ENCODE measurements around the gene ELMOD3. TPM values are rescaled to one million over a fixed set of nuclear protein-coding genes. Genes with fewer than 3 reads are reported as not detected.

Gene ELMOD3
- 15.9 and 19.8 TPM in 2 replicates for total RNA-seq

DNA sequence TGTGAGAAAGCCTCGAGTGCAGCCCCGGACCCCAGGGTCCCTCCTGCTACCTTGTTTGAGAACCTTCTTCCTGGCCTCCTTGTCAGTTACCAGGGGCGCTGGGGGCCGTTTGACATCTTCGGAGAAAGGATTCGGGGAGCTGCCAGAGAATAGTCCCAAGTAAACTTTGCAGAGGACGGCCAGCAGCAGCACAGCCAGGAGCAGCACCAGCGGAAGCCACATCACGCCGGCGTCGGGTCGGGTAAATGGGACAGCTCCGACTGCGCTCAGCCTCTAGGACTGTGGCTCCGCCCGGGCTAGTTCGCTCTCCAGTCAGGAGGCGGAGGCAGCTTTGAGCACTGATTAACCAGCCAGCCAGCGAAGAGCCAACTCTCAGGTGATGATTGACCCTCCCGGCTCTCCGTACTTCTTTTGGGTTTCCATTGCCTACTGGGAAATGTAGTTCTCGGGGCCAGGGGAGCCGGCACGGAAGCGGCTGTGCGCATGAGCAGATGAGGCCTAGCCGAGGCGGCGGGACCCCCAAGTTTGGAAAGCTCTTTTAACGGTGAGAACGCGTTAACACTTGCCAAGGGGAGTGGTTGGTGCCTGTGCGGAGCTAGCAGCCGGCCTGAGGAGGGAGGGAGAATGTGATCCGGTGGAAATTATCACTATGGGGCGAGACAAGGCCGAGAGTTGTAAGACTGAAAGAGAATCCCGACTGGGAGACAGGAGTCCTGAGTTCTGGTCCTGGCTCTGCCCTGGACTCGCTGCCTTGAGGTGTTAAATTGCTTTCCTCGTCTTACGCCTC is at the start of gene ELMOD3, which contains the start of gene RETSAT:
Gene ELMOD3 (plus strand): TSS at position 484 of the 787 bp plus-strand sequence. CDS start 2,430 bp downstream, outside the sequence.
Gene RETSAT (minus strand): TSS at position 243 of the 787 bp plus-strand sequence. CDS start 21 bp downstream, at position 222.

GRCh38 chr2:85327822-85328617 is 26.5 kb upstream of the ELMOD3 start, which contains the start of gene TGOLN2:
TGOLN2 (minus strand) TSS chr2:85327989; CDS start chr2:85327962, 27 bp downstream.

GRCh38 chr2:85409845-85410583 is 55.4 kb downstream of the ELMOD3 start, which contains the start of gene CAPG:
CAPG (minus strand) TSS chr2:85410366; CDS start chr2:85402145, 8,221 bp downstream.

DNA sequence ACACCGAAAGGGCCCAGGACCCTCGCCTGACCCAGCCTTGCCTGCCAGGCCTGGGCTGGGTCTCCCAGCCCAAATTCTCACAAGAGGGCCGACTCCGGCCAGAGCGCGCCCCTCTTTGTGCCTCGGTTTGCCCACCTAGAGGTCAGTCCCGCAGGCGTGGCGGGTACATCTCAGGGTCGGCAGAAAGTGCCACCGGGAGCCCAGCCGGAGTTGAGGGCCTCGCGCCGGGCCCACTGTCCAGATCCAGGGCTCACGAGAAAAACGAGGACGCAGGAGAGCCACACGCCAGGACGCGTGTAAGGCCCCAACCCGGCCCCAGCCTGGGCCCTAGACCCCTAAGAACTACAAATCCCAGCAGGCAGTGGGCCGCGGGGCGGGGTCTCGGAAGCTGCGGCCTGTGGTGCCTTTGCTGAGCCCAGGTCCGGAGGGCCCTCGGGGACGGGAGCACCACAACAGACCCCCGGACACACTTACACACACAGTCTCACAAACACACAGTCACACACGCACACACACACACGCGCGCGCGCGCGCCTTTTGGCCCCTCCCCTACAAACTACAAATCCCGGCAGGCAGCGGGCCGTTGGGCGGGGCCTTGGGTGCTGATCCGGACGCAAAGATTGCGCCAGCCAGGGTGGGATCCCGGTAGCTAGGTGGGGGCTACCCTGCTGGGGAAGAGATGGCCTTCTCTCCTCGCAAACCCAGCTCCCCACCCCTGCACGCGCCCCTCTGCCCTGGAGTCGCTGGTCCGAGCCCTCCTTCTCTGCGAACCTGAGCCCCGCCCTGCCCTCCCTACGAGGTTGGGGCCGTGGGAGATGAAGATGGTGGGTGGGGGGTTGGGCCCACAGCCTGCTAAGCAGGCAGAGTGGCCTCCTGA is 63.8 kb downstream of the ELMOD3 start, which contains the start of gene SH2D6:
Gene SH2D6 (plus strand): TSS at position 583 of the 877 bp plus-strand sequence. CDS start 10,752 bp downstream, outside the sequence.

Other genes with a start within 250 kb of the ELMOD3 start
- gene TCF7L1, start 221.4 kb upstream of the ELMOD3 start, total RNA-seq, result 2.5 and 2.8 TPM in 2 replicates
- 133 and 174 TPM in 2 replicates for gene TGOLN2, start 26.8 kb upstream of the ELMOD3 start, total RNA-seq
- gene RETSAT, start 241 bp upstream of the ELMOD3 start, total RNA-seq, result 58.6 and 90.0 TPM in 2 replicates
- 347 and 497 TPM in 2 replicates for gene CAPG, start 55.6 kb downstream of the ELMOD3 start, total RNA-seq
- gene SH2D6, start 63.9 kb downstream of the ELMOD3 start, total RNA-seq, result 0.66 TPM in 1 of 2 replicates, not detected in the other
- 200 and 279 TPM in 2 replicates for gene MAT2A, start 184.4 kb downstream of the ELMOD3 start, total RNA-seq
- gene GGCX, start 206.7 kb downstream of the ELMOD3 start, total RNA-seq, result 55.3 and 76.6 TPM in 2 replicates
- 1.5 and 2.8 TPM in 2 replicates for gene VAMP8, start 222.8 kb downstream of the ELMOD3 start, total RNA-seq
- 28.7 and 35.4 TPM in 2 replicates for gene VAMP5, start 229.7 kb downstream of the ELMOD3 start, total RNA-seq
- gene RNF181, start 241.0 kb downstream of the ELMOD3 start, total RNA-seq, result 160 and 253 TPM in 2 replicates
- 5.1 and 16.4 TPM in 2 replicates for gene TMEM150A, start 247.9 kb downstream of the ELMOD3 start, total RNA-seq